ENCODE data around the gene GIT2.
"Not testable (repeated sequence)": the region's sequence is repeated elsewhere in the genome, so short reads cannot be mapped to it uniquely, and the experiment has no call there.

GIT2 gene

GRCh38 chr12:109988274-109988673 is 7.9 kb downstream of the GIT2 start:
- TF ChIP-seq LEF1 (IDR thresholded peaks at IDR 0.05; ENCODE audit: borderline replicate concordance) (no peak), BHLHE40 (IDR thresholded peaks at IDR 0.05; ENCODE audit: borderline replicate concordance) (no peak), FOXK2 (IDR thresholded peaks at IDR 0.05) (no peak), ELF4 (IDR thresholded peaks at IDR 0.05) (no peak), CTBP1 (IDR thresholded peaks at IDR 0.05; ENCODE audit: borderline replicate concordance) (no peak), L3MBTL2 (conservative IDR thresholded peaks at IDR 0.05) (no peak), PKNOX1 (IDR thresholded peaks at IDR 0.05) (no peak)
- ChIA-PET CTCF (no interaction called here), POLR2A (interaction anchor here (2.2 kb wide), 1 partner anchor 11 kb away, joined by 6 read pairs; the partner anchor contains the start of gene ANKRD13A)
- no peak for DNase-seq (ENCODE audit: extremely low spot score)

- CTCF ChIA-PET: no interaction called here
- DNase-seq (ENCODE audit: extremely low spot score): no peak
- no peak for TF ChIP-seq L3MBTL2 (conservative IDR thresholded peaks at IDR 0.05)
- no peak for TF ChIP-seq FOXM1 (IDR thresholded peaks at IDR 0.05; ENCODE audit: borderline replicate concordance)
- no peak for TF ChIP-seq ELF4 (IDR thresholded peaks at IDR 0.05)
- no peak for TF ChIP-seq SUZ12 (IDR thresholded peaks at IDR 0.05)
- no peak for TF ChIP-seq FOXA1 (IDR thresholded peaks at IDR 0.05)
- TF ChIP-seq NFRKB (IDR thresholded peaks at IDR 0.05): no peak
- no peak for TF ChIP-seq LEF1 (IDR thresholded peaks at IDR 0.05; ENCODE audit: borderline replicate concordance)
- no peak for TF ChIP-seq TARDBP (IDR thresholded peaks at IDR 0.05)
- TF ChIP-seq ZNF384 (IDR thresholded peaks at IDR 0.05): no peak
- POLR2A ChIA-PET: interaction anchor here (2.2 kb wide), 1 partner anchor 12 kb away, joined by 6 read pairs; the partner anchor contains the start of gene ANKRD13A
Observed at GRCh38 chr12:109987615-109988014, 8.6 kb downstream of the GIT2 start.

GRCh38 chr12:109986236-109986635 is 9.9 kb downstream of the GIT2 start:
- CTCF ChIA-PET; DNase-seq (ENCODE audit: extremely low spot score): not testable (repeated sequence)
- POLR2A ChIA-PET: interaction anchor here (2.2 kb wide), 1 partner anchor 13 kb away, joined by 6 read pairs; the partner anchor contains the start of gene ANKRD13A

- no peak for DNase-seq (ENCODE audit: extremely low spot score)
- CTCF ChIA-PET: no interaction called here
- POLR2A ChIA-PET: interaction anchor here (1.2 kb wide), 1 partner anchor 16 kb away, joined by 3 read pairs; the partner anchor contains the start of gene ANKRD13A
- TF ChIP-seq ELF4 (IDR thresholded peaks at IDR 0.05): no peak
- no peak for TF ChIP-seq HDGF (IDR thresholded peaks at IDR 0.05; ENCODE audit: borderline replicate concordance)
- no peak for TF ChIP-seq FOXK2 (IDR thresholded peaks at IDR 0.05)
- no peak for TF ChIP-seq LEF1 (IDR thresholded peaks at IDR 0.05; ENCODE audit: borderline replicate concordance)
- TF ChIP-seq FOXA1 (IDR thresholded peaks at IDR 0.05): no peak
- TF ChIP-seq SUZ12 (IDR thresholded peaks at IDR 0.05): no peak
- no peak for TF ChIP-seq L3MBTL2 (conservative IDR thresholded peaks at IDR 0.05)
- TF ChIP-seq BHLHE40 (IDR thresholded peaks at IDR 0.05; ENCODE audit: borderline replicate concordance): no peak
- no peak for TF ChIP-seq ARNT (IDR thresholded peaks at IDR 0.05)
- TF ChIP-seq CTBP1 (IDR thresholded peaks at IDR 0.05; ENCODE audit: borderline replicate concordance): no peak
- TF ChIP-seq NFRKB (IDR thresholded peaks at IDR 0.05): no peak
- TF ChIP-seq ZNF384 (IDR thresholded peaks at IDR 0.05): no peak
- no peak for TF ChIP-seq TARDBP (IDR thresholded peaks at IDR 0.05)
- TF ChIP-seq PKNOX1 (IDR thresholded peaks at IDR 0.05): no peak
- no peak for TF ChIP-seq FOXM1 (IDR thresholded peaks at IDR 0.05; ENCODE audit: borderline replicate concordance)
- no peak for TF ChIP-seq SP1 (IDR thresholded peaks at IDR 0.05)
Observed at GRCh38 chr12:109983432-109984142, 12.6 kb downstream of the GIT2 start.

GRCh38 chr12:109982210-109982609 is 14.0 kb downstream of the GIT2 start:
- TF ChIP-seq FOXM1 (IDR thresholded peaks at IDR 0.05; ENCODE audit: borderline replicate concordance): no peak
- no peak for TF ChIP-seq L3MBTL2 (conservative IDR thresholded peaks at IDR 0.05)
- TF ChIP-seq PKNOX1 (IDR thresholded peaks at IDR 0.05): no peak
- no peak for TF ChIP-seq FOXA1 (IDR thresholded peaks at IDR 0.05)
- no peak for TF ChIP-seq BHLHE40 (IDR thresholded peaks at IDR 0.05; ENCODE audit: borderline replicate concordance)
- TF ChIP-seq SUZ12 (IDR thresholded peaks at IDR 0.05): no peak
- TF ChIP-seq ELF4 (IDR thresholded peaks at IDR 0.05): no peak
- TF ChIP-seq HDGF (IDR thresholded peaks at IDR 0.05; ENCODE audit: borderline replicate concordance): no peak
- TF ChIP-seq SP1 (IDR thresholded peaks at IDR 0.05): no peak
- no peak for TF ChIP-seq CTBP1 (IDR thresholded peaks at IDR 0.05; ENCODE audit: borderline replicate concordance)
- TF ChIP-seq TARDBP (IDR thresholded peaks at IDR 0.05): no peak
- no peak for TF ChIP-seq FOXK2 (IDR thresholded peaks at IDR 0.05)
- no peak for TF ChIP-seq ZNF384 (IDR thresholded peaks at IDR 0.05)
- no peak for TF ChIP-seq ARNT (IDR thresholded peaks at IDR 0.05)
- TF ChIP-seq NFRKB (IDR thresholded peaks at IDR 0.05): no peak
- no peak for TF ChIP-seq LEF1 (IDR thresholded peaks at IDR 0.05; ENCODE audit: borderline replicate concordance)
- ChIA-PET CTCF (no interaction called here), POLR2A (no interaction called here)
- DNase-seq (ENCODE audit: extremely low spot score): no peak

GRCh38 chr12:109981311-109981710 is 14.9 kb downstream of the GIT2 start:
- no peak for DNase-seq (ENCODE audit: extremely low spot score)
- ChIA-PET POLR2A (no interaction called here), CTCF (no interaction called here)
- TF ChIP-seq FOXA1 (IDR thresholded peaks at IDR 0.05) (no peak), BHLHE40 (IDR thresholded peaks at IDR 0.05; ENCODE audit: borderline replicate concordance) (no peak), ZNF384 (IDR thresholded peaks at IDR 0.05) (no peak), SP1 (IDR thresholded peaks at IDR 0.05) (no peak), HDGF (IDR thresholded peaks at IDR 0.05; ENCODE audit: borderline replicate concordance) (no peak), CTBP1 (IDR thresholded peaks at IDR 0.05; ENCODE audit: borderline replicate concordance) (no peak), PKNOX1 (IDR thresholded peaks at IDR 0.05) (no peak), FOXM1 (IDR thresholded peaks at IDR 0.05; ENCODE audit: borderline replicate concordance) (no peak), LEF1 (IDR thresholded peaks at IDR 0.05; ENCODE audit: borderline replicate concordance) (no peak), L3MBTL2 (conservative IDR thresholded peaks at IDR 0.05) (no peak), ARNT (IDR thresholded peaks at IDR 0.05) (no peak), ELF4 (IDR thresholded peaks at IDR 0.05) (no peak)

Measured in HEK293T (cell line).